Neural progenitor cell (in vitro differentiated cells): Measurements from ENCODE around the gene U2AF1. TPM values are rescaled to one million over a fixed set of nuclear protein-coding genes. Genes with fewer than 3 reads are reported as not detected.
"Not testable (repeated sequence)": the region's sequence is repeated elsewhere in the genome, so short reads cannot be mapped to it uniquely, and the experiment has no call there.

ENCODE experiments used
- DNase-seq: peaks from one replicate; pipeline ENCODE4 v3.0.0-alpha.2; 2016; ENCODE audit warnings: low spot score
- H2AFZ ChIP-seq: fragments of 200-600 bp; sonication (generic); replicated peaks from 2 replicates; pipeline ENCODE4 v1.6.1; 2016; ENCODE audit warnings: antibody characterized with exemption
- H3F3A ChIP-seq: fragments of 200-600 bp; sonication (generic); 2 replicates; pipeline ENCODE4 v1.6.1; 2016; ENCODE audit warnings: antibody characterized with exemption, low read depth
- H3K27ac ChIP-seq: fragments of 200-600 bp; sonication (generic); 2 replicates; pipeline ENCODE4 v1.5.1; 2016; ENCODE audit warnings: mild to moderate bottlenecking
- H3K27me3 ChIP-seq: fragments of 200-600 bp; sonication (generic); 2 replicates; pipeline ENCODE4 v1.6.1; 2016; ENCODE audit warnings: mild to moderate bottlenecking, moderate library complexity
- H3K36me3 ChIP-seq: fragments of 200-600 bp; sonication (generic); 2 replicates; pipeline ENCODE4 v1.5.1; 2016
- H3K4me1 ChIP-seq: fragments of 200-600 bp; sonication (generic); 2 replicates; pipeline ENCODE4 v1.6.1; 2016; ENCODE audit warnings: mixed run types
- H3K4me2 ChIP-seq: fragments of 200-600 bp; sonication (generic); 2 replicates; pipeline ENCODE4 v1.6.1; 2016
- H3K4me3 ChIP-seq: fragments of 200-600 bp; sonication (generic); 2 replicates; pipeline ENCODE4 v1.5.1; 2016
- H3K79me2 ChIP-seq: fragments of 200-600 bp; sonication (generic); 2 replicates; pipeline ENCODE4 v1.6.1; 2016; ENCODE audit warnings: low read depth
- H3K9ac ChIP-seq: fragments of 200-600 bp; sonication (generic); 2 replicates; pipeline ENCODE4 v1.6.1; 2016
- H3K9me3 ChIP-seq: fragments of 200-600 bp; sonication (generic); 2 replicates; pipeline ENCODE4 v1.5.1; 2016; ENCODE audit warnings: low read depth
- H4K20me1 ChIP-seq: fragments of 200-600 bp; sonication (generic); 2 replicates; pipeline ENCODE4 v1.6.1; 2016; ENCODE audit warnings: low read depth
- H3K27ac Mint-ChIP-seq: 3 replicates; pipeline ENCODE4 v1.8.0; 2021; ENCODE audit warnings: mixed read lengths
- H3K27me3 Mint-ChIP-seq: 2 replicates; pipeline ENCODE4 v1.8.0; 2022; ENCODE audit warnings: low read depth, mild to moderate bottlenecking, inconsistent platforms, moderate library complexity, mixed read lengths; ENCODE audit not compliant: insufficient read depth
- H3K36me3 Mint-ChIP-seq: 3 replicates; pipeline ENCODE4 v1.8.0; 2021; ENCODE audit warnings: mixed read lengths
- H3K4me1 Mint-ChIP-seq: 3 replicates; pipeline ENCODE4 v1.8.0; 2021; ENCODE audit warnings: mixed read lengths
- H3K4me3 Mint-ChIP-seq: 3 replicates; pipeline ENCODE4 v1.8.0; 2021; ENCODE audit warnings: mild to moderate bottlenecking, moderate library complexity, mixed read lengths
- H3K9me3 Mint-ChIP-seq: 3 replicates; pipeline ENCODE4 v1.8.0; 2020; ENCODE audit warnings: mixed read lengths
- total RNA-seq: library from RNA; depleted of rRNA; stranded (reverse); fragments of >200 nt; gene quantifications from 2 replicates; pipeline ENCODE4 v1.2.3, GENCODE V29; 2015; ENCODE audit warnings: low replicate concordance

U2AF1 gene
- total RNA-seq, 1 donor from 2014 or later = 63.0 TPM

GRCh38 chr21:43076643-43077042 lies 30.7 kb downstream of the U2AF1 start:
- DNase-seq, H3K4me3 ChIP-seq, H3K27ac Mint-ChIP-seq: not testable (repeated sequence)

GRCh38 chr21:43076023-43076637 lies 31.2 kb downstream of the U2AF1 start:
- not testable (repeated sequence) for H3K4me3 Mint-ChIP-seq, H3K4me1 Mint-ChIP-seq, DNase-seq, H3K4me1 ChIP-seq, H4K20me1 ChIP-seq, H3K79me2 ChIP-seq, H3K9me3 Mint-ChIP-seq, H3F3A ChIP-seq, H3K9ac ChIP-seq, H3K4me3 ChIP-seq, H3K36me3 Mint-ChIP-seq, H3K9me3 ChIP-seq, H2AFZ ChIP-seq, H3K27ac ChIP-seq, H3K27me3 ChIP-seq, H3K27me3 Mint-ChIP-seq, H3K4me2 ChIP-seq, H3K27ac Mint-ChIP-seq, H3K36me3 ChIP-seq

More at GRCh38 chr21:43076643-43077042, 30.7 kb downstream of the U2AF1 start:
- not testable (repeated sequence) for H3K36me3 ChIP-seq, H3F3A ChIP-seq, H3K4me3 Mint-ChIP-seq, H3K79me2 ChIP-seq, H3K27ac ChIP-seq, H3K27me3 ChIP-seq, H3K9me3 Mint-ChIP-seq, H3K9ac ChIP-seq, H3K4me2 ChIP-seq, H4K20me1 ChIP-seq, H3K36me3 Mint-ChIP-seq, H3K4me1 Mint-ChIP-seq, H3K27me3 Mint-ChIP-seq, H2AFZ ChIP-seq, H3K4me1 ChIP-seq, H3K9me3 ChIP-seq

- not testable (repeated sequence) for H3K9me3 ChIP-seq, H3K4me1 ChIP-seq, H3K27me3 ChIP-seq, H3F3A ChIP-seq, H3K4me2 ChIP-seq, H3K79me2 ChIP-seq, H3K4me3 Mint-ChIP-seq, H4K20me1 ChIP-seq, H3K36me3 Mint-ChIP-seq, H3K9me3 Mint-ChIP-seq, H3K27me3 Mint-ChIP-seq, DNase-seq, H3K4me1 Mint-ChIP-seq, H2AFZ ChIP-seq, H3K36me3 ChIP-seq, H3K27ac Mint-ChIP-seq, H3K9ac ChIP-seq, H3K27ac ChIP-seq, H3K4me3 ChIP-seq
Measured at GRCh38 chr21:43075170-43076022, 32.0 kb downstream of the U2AF1 start, which contains the start of gene CBS. TSS of gene CBS (minus strand) at chr21:43075835. CDS start at chr21:43072193, 3,642 bp downstream.

- not testable (repeated sequence) for DNase-seq, H3K9ac ChIP-seq, H3K9me3 ChIP-seq, H3K36me3 ChIP-seq, H3K27me3 Mint-ChIP-seq, H3K4me3 Mint-ChIP-seq, H3K27ac ChIP-seq, H3K4me3 ChIP-seq, H3K79me2 ChIP-seq, H3F3A ChIP-seq, H3K4me2 ChIP-seq, H3K4me1 Mint-ChIP-seq, H3K4me1 ChIP-seq, H3K27ac Mint-ChIP-seq, H3K9me3 Mint-ChIP-seq, H3K27me3 ChIP-seq, H3K36me3 Mint-ChIP-seq, H2AFZ ChIP-seq, H4K20me1 ChIP-seq
Measured at GRCh38 chr21:43074401-43075169, 32.8 kb downstream of the U2AF1 start.

- not testable (repeated sequence) for H3K4me3 Mint-ChIP-seq, H3K27me3 Mint-ChIP-seq, H3K9me3 Mint-ChIP-seq
Measured at GRCh38 chr21:43072742-43073141, 34.6 kb downstream of the U2AF1 start.

GRCh38 chr21:43069682-43070081 lies 37.7 kb downstream of the U2AF1 start:
- H3K9me3 ChIP-seq, H3K79me2 ChIP-seq, H4K20me1 ChIP-seq, H3K4me3 ChIP-seq, H3K4me2 ChIP-seq, H3K27ac ChIP-seq, H3K36me3 Mint-ChIP-seq, DNase-seq, H3K4me3 Mint-ChIP-seq, H3K36me3 ChIP-seq, H3K27me3 Mint-ChIP-seq, H3K9ac ChIP-seq, H3K27me3 ChIP-seq, H3K9me3 Mint-ChIP-seq, H3F3A ChIP-seq, H3K4me1 ChIP-seq, H3K4me1 Mint-ChIP-seq, H2AFZ ChIP-seq, H3K27ac Mint-ChIP-seq: not testable (repeated sequence)

More at GRCh38 chr21:43072742-43073141, 34.6 kb downstream of the U2AF1 start:
- not testable (repeated sequence) for H3K9ac ChIP-seq, H3K9me3 ChIP-seq, H3K27ac ChIP-seq, H3F3A ChIP-seq, H2AFZ ChIP-seq, DNase-seq, H3K4me1 ChIP-seq, H4K20me1 ChIP-seq, H3K27ac Mint-ChIP-seq, H3K4me3 ChIP-seq, H3K4me1 Mint-ChIP-seq, H3K79me2 ChIP-seq, H3K36me3 Mint-ChIP-seq, H3K36me3 ChIP-seq, H3K4me2 ChIP-seq, H3K27me3 ChIP-seq

GRCh38 chr21:43068065-43068464 lies 39.3 kb downstream of the U2AF1 start:
- H3K4me1 ChIP-seq, DNase-seq, H3K9ac ChIP-seq, H3K27me3 Mint-ChIP-seq, H3F3A ChIP-seq, H3K4me3 ChIP-seq, H3K36me3 Mint-ChIP-seq, H3K9me3 ChIP-seq, H3K27ac Mint-ChIP-seq, H3K4me2 ChIP-seq, H3K4me1 Mint-ChIP-seq, H3K9me3 Mint-ChIP-seq, H3K79me2 ChIP-seq, H3K36me3 ChIP-seq, H2AFZ ChIP-seq, H3K27ac ChIP-seq, H3K4me3 Mint-ChIP-seq, H4K20me1 ChIP-seq, H3K27me3 ChIP-seq: not testable (repeated sequence)

- not testable (repeated sequence) for H3K4me1 ChIP-seq, H3K4me3 Mint-ChIP-seq, H3K4me2 ChIP-seq, H3K36me3 Mint-ChIP-seq, H3K36me3 ChIP-seq, H3K4me3 ChIP-seq, H2AFZ ChIP-seq, H3K4me1 Mint-ChIP-seq, H3K27ac Mint-ChIP-seq, DNase-seq, H3K9ac ChIP-seq, H3F3A ChIP-seq, H3K9me3 ChIP-seq, H3K27me3 ChIP-seq, H3K27me3 Mint-ChIP-seq, H3K27ac ChIP-seq, H3K9me3 Mint-ChIP-seq, H4K20me1 ChIP-seq, H3K79me2 ChIP-seq
Measured at GRCh38 chr21:43066690-43067089, 40.7 kb downstream of the U2AF1 start.
